ENCODE results near the gene PDCD6IP.

The PDCD6IP gene

GRCh38 chr3:33900440-33900808 lies 102.0 kb downstream of the PDCD6IP start:
- H3K9me3 ChIP-seq (ENCODE audit: control insufficient read depth, insufficient read depth, low read depth, low read length), result no peaks in the 10 kb centered on the region
- no peaks in the 10 kb centered on the region for H3K4me1 ChIP-seq (ENCODE audit: control insufficient read depth, insufficient read depth, low read length)
- no peak overlapping the region for H3K27ac ChIP-seq (ENCODE audit: extremely low read depth, low read depth, low read length)
- TF ChIP-seq ZNF585B (tag by site-specific recombination; IDR thresholded peaks at IDR 0.05), result no peak
- no peak for TF ChIP-seq ZNF266 (tag by site-specific recombination; IDR thresholded peaks at IDR 0.05; ENCODE audit: low read depth)
- TF ChIP-seq SP2 (tag by site-specific recombination; IDR thresholded peaks at IDR 0.05), result no peak
- no peak for TF ChIP-seq PRDM2 (tag by site-specific recombination; IDR thresholded peaks at IDR 0.05; ENCODE audit: borderline replicate concordance)
- no peak for TF ChIP-seq HOXD13 (CRISPR knock-in tag; IDR thresholded peaks at IDR 0.05; ENCODE audit: borderline replicate concordance)
- TF ChIP-seq ELK4 (IDR thresholded peaks at IDR 0.05; ENCODE audit: borderline replicate concordance, low read depth, low read length), result no peak
- no peak for TF ChIP-seq HIC1 (tag by site-specific recombination; IDR thresholded peaks at IDR 0.05)
- TF ChIP-seq ZNF549 (tag by site-specific recombination; IDR thresholded peaks at IDR 0.05), result no peak
- no peak for TF ChIP-seq ZNF704 (tag by site-specific recombination; IDR thresholded peaks at IDR 0.05)
- TF ChIP-seq ZSCAN18 (tag by site-specific recombination; IDR thresholded peaks at IDR 0.05), result no peak
- TF ChIP-seq YY2 (tag by site-specific recombination; IDR thresholded peaks at IDR 0.05), result no peak
- TF ChIP-seq MEIS1 (CRISPR knock-in tag; IDR thresholded peaks at IDR 0.05; ENCODE audit: borderline replicate concordance), result no peak
- TF ChIP-seq ZNF366 (tag by site-specific recombination; conservative IDR thresholded peaks at IDR 0.05), result no peak
- TF ChIP-seq ZNF140 (tag by site-specific recombination; IDR thresholded peaks at IDR 0.05), result no peak
- no peak for TF ChIP-seq ZNF529 (tag by site-specific recombination; IDR thresholded peaks at IDR 0.05; ENCODE audit: insufficient replicate concordance)
- no peak for TF ChIP-seq ZNF707 (tag by site-specific recombination; IDR thresholded peaks at IDR 0.05)
- no peak for TF ChIP-seq ZNF391 (tag by site-specific recombination; IDR thresholded peaks at IDR 0.05; ENCODE audit: borderline replicate concordance, low read depth)
- ChIA-PET CTCF (no interaction called here), POLR2A (no interaction called here)
- no peak overlapping the region for H3K4me3 ChIP-seq (ENCODE audit: low read depth, low read length)
- no peaks in the 10 kb centered on the region for H3K36me3 ChIP-seq (ENCODE audit: control insufficient read depth in 2 of 2, insufficient read depth in 1 of 2, low read length in 2 of 2)
